PC-9 (cell line): ENCODE measurements around the gene OPN1SW.

Source experiments
- EZH2 ChIP-seq: fragments of 200-600 bp; sonication (generic); IDR thresholded peaks from 2 replicates; pipeline ENCODE4 v1.8.0; 2017; ENCODE audit warnings: antibody characterized with exemption, low read depth
- TF ChIP-seq, protein P1 (sequence below): fragments of 200-600 bp; sonication (generic); conservative IDR thresholded peaks from 2 replicates; pipeline ENCODE4 v1.6.1; 2017; ENCODE audit warnings: mixed run types, antibody characterized with exemption, mild to moderate bottlenecking, moderate library complexity

DNA sequence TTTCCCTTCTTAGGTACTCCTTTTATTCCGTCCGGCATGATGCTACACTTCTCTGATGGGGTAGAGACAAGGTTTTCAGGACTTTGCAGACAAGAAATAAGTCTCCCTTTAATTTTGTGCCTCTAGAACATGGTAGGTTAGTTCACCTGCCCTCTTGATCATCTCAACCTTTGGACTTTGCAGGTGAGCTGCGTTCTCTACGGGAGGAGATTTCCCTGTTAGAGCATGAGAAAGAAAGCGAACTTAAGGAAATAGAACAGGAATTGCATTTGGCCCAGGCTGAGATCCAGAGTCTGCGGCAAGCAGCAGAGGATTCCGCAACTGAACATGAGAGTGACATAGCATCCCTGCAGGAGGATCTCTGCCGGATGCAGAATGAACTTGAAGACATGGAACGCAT lies 25.4 kb upstream of the OPN1SW start:
- no peak for TF ChIP-seq EZH2
- TF ChIP-seq, protein P1, sequence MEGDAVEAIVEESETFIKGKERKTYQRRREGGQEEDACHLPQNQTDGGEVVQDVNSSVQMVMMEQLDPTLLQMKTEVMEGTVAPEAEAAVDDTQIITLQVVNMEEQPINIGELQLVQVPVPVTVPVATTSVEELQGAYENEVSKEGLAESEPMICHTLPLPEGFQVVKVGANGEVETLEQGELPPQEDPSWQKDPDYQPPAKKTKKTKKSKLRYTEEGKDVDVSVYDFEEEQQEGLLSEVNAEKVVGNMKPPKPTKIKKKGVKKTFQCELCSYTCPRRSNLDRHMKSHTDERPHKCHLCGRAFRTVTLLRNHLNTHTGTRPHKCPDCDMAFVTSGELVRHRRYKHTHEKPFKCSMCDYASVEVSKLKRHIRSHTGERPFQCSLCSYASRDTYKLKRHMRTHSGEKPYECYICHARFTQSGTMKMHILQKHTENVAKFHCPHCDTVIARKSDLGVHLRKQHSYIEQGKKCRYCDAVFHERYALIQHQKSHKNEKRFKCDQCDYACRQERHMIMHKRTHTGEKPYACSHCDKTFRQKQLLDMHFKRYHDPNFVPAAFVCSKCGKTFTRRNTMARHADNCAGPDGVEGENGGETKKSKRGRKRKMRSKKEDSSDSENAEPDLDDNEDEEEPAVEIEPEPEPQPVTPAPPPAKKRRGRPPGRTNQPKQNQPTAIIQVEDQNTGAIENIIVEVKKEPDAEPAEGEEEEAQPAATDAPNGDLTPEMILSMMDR, result no peak
